Endodermal cell (in vitro differentiated cells): Measurements from ENCODE around the gene ZNF562. TPM values are rescaled to one million over a fixed set of nuclear protein-coding genes. Genes with fewer than 3 reads are reported as not detected.

Source experiments
- DNase-seq: peaks from one replicate; pipeline ENCODE4 v3.0.0-alpha.2; 2017
- H3K27ac ChIP-seq: 2 replicates; pipeline ENCODE4 v1.5.1; 2013; ENCODE audit warnings: mild to moderate bottlenecking, low read depth, low read length, moderate library complexity
- H3K27me3 ChIP-seq: 2 replicates; pipeline ENCODE4 v1.6.1; 2013; ENCODE audit warnings: mild to moderate bottlenecking, low read length, moderate library complexity; ENCODE audit not compliant: insufficient read depth, control insufficient read depth, poor library complexity, severe bottlenecking
- H3K36me3 ChIP-seq: 2 replicates; pipeline ENCODE4 v1.7.0; 2013; ENCODE audit warnings: mild to moderate bottlenecking, low read length, moderate library complexity; ENCODE audit not compliant: control insufficient read depth, insufficient read depth
- H3K4me1 ChIP-seq: one replicate; pipeline ENCODE4 v1.7.0; 2013; ENCODE audit warnings: low read length; ENCODE audit not compliant: control insufficient read depth, insufficient read depth
- H3K4me3 ChIP-seq: 2 replicates; pipeline ENCODE4 v1.5.1; 2013; ENCODE audit warnings: mild to moderate bottlenecking, low read length, moderate library complexity
- H3K9ac ChIP-seq: 2 replicates; pipeline ENCODE4 v1.6.1; 2013; ENCODE audit warnings: mild to moderate bottlenecking, low read length, moderate library complexity; ENCODE audit not compliant: poor library complexity, severe bottlenecking; ENCODE audit errors: extremely low read depth
- H3K9me3 ChIP-seq: 2 replicates; pipeline ENCODE4 v1.6.1; 2013; ENCODE audit warnings: mild to moderate bottlenecking, low read length, moderate library complexity; ENCODE audit not compliant: control insufficient read depth
- H3K27ac Mint-ChIP-seq: 2 replicates; pipeline ENCODE4 v1.8.0; 2020; ENCODE audit warnings: mixed read lengths
- H3K27me3 Mint-ChIP-seq: 2 replicates; pipeline ENCODE4 v1.8.0; 2021; ENCODE audit warnings: mild to moderate bottlenecking, mixed read lengths; ENCODE audit not compliant: insufficient read depth
- H3K36me3 Mint-ChIP-seq: 2 replicates; pipeline ENCODE4 v1.8.0; 2020; ENCODE audit warnings: low read depth, mixed read lengths
- H3K4me1 Mint-ChIP-seq: 2 replicates; pipeline ENCODE4 v1.8.0; 2020; ENCODE audit warnings: mixed read lengths
- H3K4me3 Mint-ChIP-seq: 2 replicates; pipeline ENCODE4 v1.8.0; 2020; ENCODE audit warnings: mild to moderate bottlenecking, moderate library complexity, mixed read lengths
- H3K9me3 Mint-ChIP-seq: 2 replicates; pipeline ENCODE4 v1.8.0; 2020; ENCODE audit warnings: mild to moderate bottlenecking, mixed read lengths
- CTCF ChIP-seq: fragments of 200-600 bp; sonication (generic); conservative IDR thresholded peaks from 2 replicates; pipeline ENCODE4 v1.5.0; 2021; ENCODE audit warnings: antibody characterized with exemption, mild to moderate bottlenecking
- WGBS, 2 experiments: methylation state at CpG; one replicate each; pipeline versions ENCODE4 v1.1.5 to v1.1.7; 2013; ENCODE audit warnings: missing lambda C conversion rate in 2 of 2, mixed read lengths in 1 of 2; ENCODE audit not compliant: insufficient coverage in 1 of 2, insufficient read length in 1 of 2; 5-methylcytosine and 5-hydroxymethylcytosine counted together
- long read RNA-seq, 4 experiments: library from polyadenylated mRNA in 2 of 4; library from RNA in 1 of 4; library from capped mRNA in 1 of 4; stranded (forward) in 3 of 4; unstranded in 1 of 4; transcript quantifications; one replicate each; pipeline ENCODE4 v2.0.0, GENCODE V29; 2020 to 2021; ENCODE audit warnings: inconsistent platforms in 1 of 4
- polyA plus RNA-seq, 2 experiments: library from polyadenylated mRNA; stranded (reverse); fragments of 50-300 nt; gene quantifications; one replicate each; pipeline ENCODE4 v1.2.3, GENCODE V29; 2013
- total RNA-seq, 2 donors: library from RNA; stranded (reverse); fragmentation: NEBNext Ultra II Directional in 1 of 2; extraction: Animal tissue kit (Norgen Biotek cat#: 25700) in 1 of 2; gene quantifications; 2 replicates in 1 of 2; 3 replicates in 1 of 2; pipeline ENCODE4 v1.2.1, GENCODE V29; 2021

ZNF562 gene
- total RNA-seq: 10 to 100 TPM in 1 of 2 donors, 1 to 10 TPM in 1; 1.9 to 15.5 TPM
- polyA plus RNA-seq (2013, experiment 1 of 2): 24.7 TPM
- 23.8 TPM for polyA plus RNA-seq (2013, experiment 2 of 2)
- long read RNA-seq, experiment 1: 0 reads
- long read RNA-seq, experiment 2: 0 reads
- long read RNA-seq, experiment 3, partial matches to known transcripts: 0 of 13 reads
- long read RNA-seq, experiment 3, other reads (novel, unspliced or antisense): 7 of 13 reads
- long read RNA-seq, experiment 4, partial matches to known transcripts: 0 of 1 reads
- long read RNA-seq, experiment 4, other reads (novel, unspliced or antisense): 1 of 1 reads

DNA sequence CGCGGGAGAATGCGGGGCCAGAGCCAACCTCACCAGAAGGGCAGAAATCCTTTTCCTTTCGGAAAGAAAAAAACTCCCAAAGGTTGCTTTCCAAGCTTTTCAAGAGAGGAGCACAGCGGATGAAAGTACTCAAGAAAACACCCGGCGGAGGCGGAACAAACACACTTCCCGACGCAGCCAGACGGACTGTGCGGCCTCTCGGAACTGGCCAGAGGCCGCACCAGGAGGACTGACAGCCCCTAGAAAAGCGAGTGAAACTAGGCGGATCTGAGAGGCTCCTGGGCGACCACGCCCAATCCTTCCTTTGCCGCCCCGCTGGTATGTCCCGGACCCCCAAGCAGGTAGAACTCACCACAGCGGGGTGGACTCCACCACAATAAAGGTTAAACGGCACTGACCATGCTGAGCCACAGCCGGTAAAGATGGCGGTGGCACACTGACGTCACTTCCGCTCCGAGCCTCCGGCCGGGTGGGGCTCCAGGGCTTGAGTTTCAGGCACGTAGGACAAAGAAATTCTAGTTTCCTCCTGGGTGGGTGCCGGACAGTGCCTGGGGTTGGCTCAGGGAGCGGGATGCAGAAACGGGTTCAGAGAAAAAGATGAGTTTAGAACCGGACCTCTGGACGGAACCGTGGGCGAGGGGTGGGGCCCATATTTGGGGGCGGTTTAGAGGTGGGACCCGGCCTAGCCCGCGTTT, at the start of gene ZNF562:
Gene ZNF562 (minus strand): TSS at position 438 of the 695 bp plus-strand sequence. CDS start 14,356 bp downstream, outside the sequence.
- peak; percentile 61 for DNase-seq
- H3K4me3 Mint-ChIP-seq: peak within 1 kb of the TSS; percentile 87
- 8 to 15% methylated on average over 27 to 42 of the region's 42 CpGs for WGBS, 2 experiments
- peak within 1 kb of the TSS; percentile 99 for H3K27ac Mint-ChIP-seq
- Histone ChIP-seq H3K27ac (peak within 1 kb of the TSS; percentile 97), H3K27me3 (no peaks in the 10 kb centered on the region), H3K4me1 (no peaks in the 10 kb centered on the region), H3K9me3 (peaks cover 48% of the 10 kb centered on the region), H3K9ac (peak within 1 kb of the TSS; percentile 89), H3K4me3 (peak within 1 kb of the TSS; percentile 99), H3K36me3 (peaks cover 33% of the 10 kb centered on the region)
- H3K4me1 Mint-ChIP-seq: no peaks in the 10 kb centered on the region
- peaks cover 2% of the 10 kb centered on the region for H3K27me3 Mint-ChIP-seq
- peaks cover 36% of the 10 kb centered on the region for H3K36me3 Mint-ChIP-seq
- TF ChIP-seq CTCF: no peak
- H3K9me3 Mint-ChIP-seq: peaks cover 76% of the 10 kb centered on the region

DNA sequence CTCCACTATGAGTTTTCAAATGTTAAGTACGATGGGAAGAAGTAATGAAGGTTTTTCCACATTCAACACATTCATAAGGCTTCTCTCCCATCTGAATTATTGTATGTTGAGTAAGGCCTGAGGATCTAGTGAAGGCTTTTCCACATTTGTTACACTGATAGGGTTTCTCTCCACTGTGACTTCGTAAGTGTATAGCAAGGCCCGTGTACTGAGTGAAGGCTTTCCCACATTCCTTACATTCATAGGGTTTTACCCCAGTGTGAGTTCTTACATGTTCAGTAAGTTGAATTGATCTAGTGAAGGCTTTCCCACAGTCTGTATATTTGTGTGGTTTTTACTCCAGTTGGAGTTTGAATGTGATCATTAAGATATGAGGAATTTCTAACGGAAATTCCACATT, 49.3 kb upstream of the ZNF562 start:
- DNase-seq: no peak
- Mint-ChIP-seq H3K4me1 (no peaks in the 10 kb centered on the region), H3K27ac (no peak overlapping the region), H3K27me3 (no peaks in the 10 kb centered on the region), H3K9me3 (peaks cover 87% of the 10 kb centered on the region), H3K4me3 (no peak overlapping the region), H3K36me3 (no peaks in the 10 kb centered on the region)
- Histone ChIP-seq H3K9me3 (peaks cover 10% of the 10 kb centered on the region), H3K36me3 (no peaks in the 10 kb centered on the region), H3K27me3 (no peaks in the 10 kb centered on the region), H3K4me1 (no peaks in the 10 kb centered on the region), H3K4me3 (peak overlapping the region; percentile 29), H3K27ac (no peak overlapping the region), H3K9ac (no peak overlapping the region)
- WGBS, 2 experiments: 100% methylated on average over 1 of the region's 4 CpGs; no CpG with 5 or more reads in 1 of the 2 experiments
- no peak for TF ChIP-seq CTCF

DNA sequence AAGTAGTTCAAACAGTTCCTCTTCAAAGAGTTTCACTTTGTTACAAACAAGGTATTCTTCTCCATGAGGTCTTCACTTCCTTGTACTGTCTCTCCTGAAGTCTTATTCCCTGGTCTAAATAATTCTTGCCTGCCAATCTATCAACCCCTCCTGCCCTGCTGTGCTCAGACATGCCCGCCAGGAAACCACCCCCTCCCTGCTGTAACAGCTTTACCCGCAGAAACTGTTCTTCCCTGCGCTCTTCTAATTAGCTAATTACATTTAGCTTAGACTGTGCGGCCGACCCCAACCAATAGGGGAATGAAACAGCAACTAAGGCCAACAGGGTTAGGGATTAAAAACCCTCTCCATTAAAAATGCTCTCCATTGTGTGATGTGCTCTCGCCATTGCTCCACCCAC, 47.0 kb upstream of the ZNF562 start:
- H3K4me1 Mint-ChIP-seq: no peaks in the 10 kb centered on the region
- peaks cover 5% of the 10 kb centered on the region for H3K9me3 ChIP-seq
- no peak overlapping the region for H3K4me3 Mint-ChIP-seq
- peaks cover 86% of the 10 kb centered on the region for H3K9me3 Mint-ChIP-seq
- no peak for TF ChIP-seq CTCF
- H3K27me3 Mint-ChIP-seq: no peaks in the 10 kb centered on the region
- H3K27ac Mint-ChIP-seq: no peak overlapping the region
- H3K36me3 ChIP-seq: no peaks in the 10 kb centered on the region
- WGBS, 2 experiments: 60 to 85% methylated on average over 1 to 6 of the region's 6 CpGs
- no peak overlapping the region for H3K27ac ChIP-seq
- no peaks in the 10 kb centered on the region for H3K4me1 ChIP-seq
- H3K4me3 ChIP-seq: no peak overlapping the region
- no peaks in the 10 kb centered on the region for H3K36me3 Mint-ChIP-seq
- H3K9ac ChIP-seq: no peak overlapping the region
- no peaks in the 10 kb centered on the region for H3K27me3 ChIP-seq
- DNase-seq: no peak
